Type B pancreatic cell (in vitro differentiated cells): ENCODE data around the gene SESN1. TPM values are rescaled to one million over a fixed set of nuclear protein-coding genes. Genes with fewer than 3 reads are reported as not detected.

Experiments used
- DNase-seq: peaks from one replicate; pipeline ENCODE4 v3.0.0; 2021; ENCODE audit warnings: mixed read lengths; ENCODE audit not compliant: unreplicated experiment; ENCODE audit errors: extremely low spot score
- H3K27ac Mint-ChIP-seq: 2 replicates; pipeline ENCODE4 v1.8.0; 2021; ENCODE audit warnings: mild to moderate bottlenecking, mixed read lengths
- H3K27me3 Mint-ChIP-seq: 2 replicates; pipeline ENCODE4 v1.8.0; 2021; ENCODE audit warnings: mixed read lengths
- H3K36me3 Mint-ChIP-seq: 2 replicates; pipeline ENCODE4 v1.8.0; 2021; ENCODE audit warnings: mixed read lengths
- H3K4me1 Mint-ChIP-seq: one replicate; pipeline ENCODE4 v1.8.0; 2021; ENCODE audit warnings: mixed read lengths; ENCODE audit not compliant: unreplicated experiment
- H3K4me3 Mint-ChIP-seq: 2 replicates; pipeline ENCODE4 v1.8.0; 2021; ENCODE audit warnings: mild to moderate bottlenecking, mixed read lengths
- H3K9me3 Mint-ChIP-seq: 2 replicates; pipeline ENCODE4 v1.8.0; 2021; ENCODE audit warnings: mixed read lengths
- CTCF ChIP-seq: fragments of 200-600 bp; sonication (generic); conservative IDR thresholded peaks from 2 replicates; pipeline ENCODE4 v1.5.0; 2021; ENCODE audit warnings: antibody characterized with exemption, mild to moderate bottlenecking
- total RNA-seq: library from RNA; stranded (reverse); gene quantifications from 2 replicates; pipeline ENCODE4 v1.2.1, GENCODE V29; 2021; ENCODE audit warnings: low replicate concordance

SESN1 gene
- total RNA-seq, 1 donor from 2014 or later: 33.3 TPM

- Mint-ChIP-seq H3K4me1 (peaks cover 7% of the 10 kb centered on the region), H3K4me3 (no peak overlapping the region)
These were observed 61.0 kb downstream of the SESN1 start for GRCh38 chr6:109033655-109034054.

GRCh38 chr6:109031416-109031815 is 63.2 kb downstream of the SESN1 start:
- no peaks in the 10 kb centered on the region for H3K36me3 Mint-ChIP-seq
- H3K27ac Mint-ChIP-seq: no peak overlapping the region
- H3K4me3 Mint-ChIP-seq: no peak overlapping the region
- no peaks in the 10 kb centered on the region for H3K9me3 Mint-ChIP-seq
- no peaks in the 10 kb centered on the region for H3K27me3 Mint-ChIP-seq
- DNase-seq: no peak
- H3K4me1 Mint-ChIP-seq: no peaks in the 10 kb centered on the region
- TF ChIP-seq CTCF: no peak

More at GRCh38 chr6:109033655-109034054, 61.0 kb downstream of the SESN1 start:
- Mint-ChIP-seq H3K27me3 (no peaks in the 10 kb centered on the region), H3K9me3 (no peaks in the 10 kb centered on the region), H3K36me3 (no peaks in the 10 kb centered on the region), H3K27ac (no peak overlapping the region)
- TF ChIP-seq CTCF: no peak
- DNase-seq: no peak

GRCh38 chr6:109029313-109029712 is 65.3 kb downstream of the SESN1 start:
- no peak for DNase-seq
- no peaks in the 10 kb centered on the region for H3K36me3 Mint-ChIP-seq
- no peak overlapping the region for H3K27ac Mint-ChIP-seq
- H3K27me3 Mint-ChIP-seq: no peaks in the 10 kb centered on the region
- TF ChIP-seq CTCF: no peak
- H3K4me3 Mint-ChIP-seq: no peak overlapping the region
- H3K9me3 Mint-ChIP-seq: no peaks in the 10 kb centered on the region
- no peaks in the 10 kb centered on the region for H3K4me1 Mint-ChIP-seq

GRCh38 chr6:109028439-109028838 is 66.2 kb downstream of the SESN1 start:
- Mint-ChIP-seq H3K36me3 (no peaks in the 10 kb centered on the region), H3K4me3 (no peak overlapping the region), H3K4me1 (no peaks in the 10 kb centered on the region), H3K9me3 (no peaks in the 10 kb centered on the region), H3K27ac (no peak overlapping the region), H3K27me3 (no peaks in the 10 kb centered on the region)
- DNase-seq: no peak
- no peak for TF ChIP-seq CTCF

GRCh38 chr6:109027964-109028363 is 66.7 kb downstream of the SESN1 start:
- no peaks in the 10 kb centered on the region for H3K36me3 Mint-ChIP-seq
- no peak for DNase-seq
- no peak overlapping the region for H3K27ac Mint-ChIP-seq
- no peaks in the 10 kb centered on the region for H3K27me3 Mint-ChIP-seq
- no peak overlapping the region for H3K4me3 Mint-ChIP-seq
- no peaks in the 10 kb centered on the region for H3K9me3 Mint-ChIP-seq
- no peak for TF ChIP-seq CTCF
- H3K4me1 Mint-ChIP-seq: peaks cover 4% of the 10 kb centered on the region

GRCh38 chr6:109025639-109026038 is 69.0 kb downstream of the SESN1 start:
- no peak overlapping the region for H3K27ac Mint-ChIP-seq
- H3K36me3 Mint-ChIP-seq: no peaks in the 10 kb centered on the region
- H3K9me3 Mint-ChIP-seq: no peaks in the 10 kb centered on the region
- no peak for DNase-seq
- peaks cover 6% of the 10 kb centered on the region for H3K4me1 Mint-ChIP-seq
- no peak for TF ChIP-seq CTCF
- H3K27me3 Mint-ChIP-seq: no peaks in the 10 kb centered on the region
- H3K4me3 Mint-ChIP-seq: no peak overlapping the region
